ENCODE data around the gene PRKACB.
"Not testable (repeated sequence)": the region's sequence is repeated elsewhere in the genome, so short reads cannot be mapped to it uniquely, and the experiment has no call there.

PRKACB gene

DNA sequence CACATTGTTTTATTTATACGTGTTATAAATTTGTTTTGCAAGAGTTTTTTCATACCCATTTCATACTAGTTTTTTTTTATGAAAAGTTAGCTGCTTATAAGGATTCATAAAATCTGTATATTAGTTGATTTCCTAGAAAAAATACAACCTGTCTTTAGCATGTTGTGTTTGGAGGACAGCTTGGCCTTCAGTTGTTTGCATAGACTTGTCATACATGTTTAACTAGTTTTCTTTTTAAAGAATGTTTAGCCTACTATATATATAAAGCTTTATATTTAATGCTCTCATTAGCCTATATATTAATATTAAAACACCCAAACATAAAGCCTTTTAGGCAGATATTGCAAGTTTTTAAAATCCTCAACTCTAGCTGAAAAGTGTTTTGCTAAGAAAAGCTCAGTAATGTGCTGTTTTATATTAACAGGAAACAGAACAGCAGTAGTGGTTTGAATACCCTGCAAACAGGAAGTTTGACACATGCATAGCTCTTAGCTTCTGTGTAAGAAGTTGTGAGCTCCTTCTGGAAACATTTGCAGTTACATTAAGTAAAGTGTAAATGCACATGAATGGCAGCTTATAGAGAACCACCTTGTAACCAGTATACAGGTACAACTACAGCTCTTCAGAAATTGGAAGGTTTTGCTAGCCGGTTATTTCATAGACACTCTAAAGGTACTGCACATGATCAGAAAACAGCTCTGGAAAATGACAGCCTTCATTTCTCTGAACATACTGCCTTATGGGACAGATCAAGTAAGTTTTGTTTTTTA is at the start of gene PRKACB:
Gene PRKACB (plus strand): TSS at position 476 of the 770 bp plus-strand sequence. CDS start 91 bp downstream, at position 567.
- no peak for DNase-seq

DNA sequence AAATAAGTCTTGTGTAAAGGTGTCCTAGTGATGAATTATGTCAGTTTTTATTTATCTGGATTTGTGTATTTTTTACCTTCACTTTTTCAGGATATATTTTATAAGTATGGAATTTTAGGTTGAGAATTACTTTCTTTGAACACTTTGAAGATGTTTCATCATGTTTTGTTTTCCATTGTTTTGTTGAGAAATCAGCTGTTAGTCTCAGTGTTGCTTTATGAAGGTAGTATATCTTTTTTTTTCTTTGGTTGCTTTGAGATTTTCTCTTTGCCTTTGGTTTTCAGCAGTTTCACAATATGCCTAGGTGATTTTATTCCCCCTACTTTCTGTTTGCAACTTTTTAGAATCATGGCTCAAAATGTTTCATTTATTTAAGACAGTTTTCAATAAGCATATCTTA is 48.8 kb upstream of the PRKACB start:
- no peak for DNase-seq

DNA sequence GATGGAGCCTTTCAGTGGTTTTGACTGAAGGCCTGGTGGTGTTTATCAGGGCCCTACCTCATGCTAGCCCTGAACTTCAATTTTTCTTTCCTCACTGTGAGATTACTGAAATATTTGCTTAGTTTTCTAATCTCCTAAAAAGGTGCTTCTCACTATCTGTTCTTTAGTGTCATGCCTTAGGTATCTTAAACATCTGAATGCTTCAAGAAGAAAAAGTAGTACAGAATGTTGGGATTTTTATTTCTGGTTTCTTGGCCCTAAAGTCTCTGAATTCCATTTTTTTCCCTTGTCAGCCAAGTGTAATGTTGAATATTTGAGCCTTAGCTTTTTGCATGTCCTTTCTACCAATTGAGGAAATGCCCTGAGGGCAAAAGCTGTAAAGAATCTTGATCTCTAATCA is 47.9 kb upstream of the PRKACB start:
- no peak for DNase-seq

DNA sequence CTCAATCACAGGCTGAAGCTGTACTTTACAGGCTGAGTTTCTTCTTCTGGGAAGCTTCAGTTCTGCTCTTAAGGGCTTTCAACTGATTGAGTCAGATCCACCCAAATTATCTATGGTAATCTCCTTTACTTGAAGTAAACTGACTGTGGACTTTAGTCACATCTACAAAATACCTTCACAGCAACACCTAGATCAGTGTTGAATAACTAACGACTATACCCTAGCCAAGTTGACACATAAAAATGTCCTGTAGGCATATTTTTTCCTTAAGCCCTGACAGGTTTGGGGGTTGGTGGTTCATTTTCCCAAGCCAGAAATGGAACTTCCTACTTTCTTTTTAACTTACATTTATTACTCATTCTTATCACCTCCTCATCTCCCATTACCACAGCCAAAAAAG is 42.9 kb upstream of the PRKACB start:
- no peak for DNase-seq

DNA sequence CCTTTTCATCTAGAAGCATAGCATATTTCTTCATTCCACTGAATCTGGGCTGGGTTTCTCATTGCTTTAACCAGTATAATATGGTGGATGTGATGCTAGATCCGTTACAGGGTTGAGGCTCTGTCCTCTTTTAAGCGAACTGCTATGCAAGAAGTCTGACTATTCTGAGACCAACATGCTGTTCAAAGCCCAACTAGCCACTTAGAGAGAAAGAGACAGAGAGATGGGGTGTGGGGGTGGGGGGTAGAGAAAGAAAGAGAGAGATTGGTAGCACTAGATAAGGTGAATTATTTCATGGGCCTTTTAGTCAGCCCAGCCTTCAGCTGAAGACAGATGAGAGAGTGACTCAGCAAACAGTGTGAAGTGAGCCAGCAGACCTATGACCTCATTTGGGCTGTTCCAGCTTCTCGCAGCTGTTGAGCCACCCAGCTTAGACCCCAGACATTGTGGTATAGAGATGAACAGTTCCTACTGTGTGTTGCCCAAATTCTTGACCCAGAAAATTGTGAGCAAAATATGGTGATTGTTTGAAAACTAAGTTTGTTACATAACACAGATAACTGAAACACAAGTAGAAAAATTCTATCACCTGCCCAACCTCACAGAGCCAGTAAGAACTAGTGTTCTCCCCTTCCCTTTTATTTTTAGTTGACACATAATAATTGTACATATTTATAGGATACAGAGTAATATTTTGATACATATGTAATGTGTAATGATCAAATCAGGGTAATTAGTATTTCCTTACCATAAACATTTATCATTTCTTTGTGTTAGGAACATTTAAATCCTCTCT is 40.7 kb upstream of the PRKACB start:
- DNase-seq: no peak

DNA sequence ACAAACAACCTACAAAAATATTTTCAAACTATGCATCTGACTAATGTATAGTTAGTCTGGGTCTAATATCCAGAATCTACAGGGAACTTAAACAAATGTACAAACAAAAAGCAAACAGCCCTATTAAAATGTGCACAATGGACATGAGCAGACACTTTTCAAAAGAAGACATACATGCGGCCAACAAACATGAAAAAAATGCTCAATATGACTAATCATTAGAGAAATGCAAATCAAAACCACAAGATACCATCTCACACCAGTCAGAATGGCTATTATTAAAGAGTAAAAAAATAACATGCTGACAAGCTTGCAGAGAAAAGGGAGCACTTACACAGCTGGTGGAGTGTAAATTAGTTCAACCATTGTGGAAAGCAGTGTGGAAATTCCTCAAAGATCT is 36.5 kb upstream of the PRKACB start:
- not testable (repeated sequence) for DNase-seq

DNA sequence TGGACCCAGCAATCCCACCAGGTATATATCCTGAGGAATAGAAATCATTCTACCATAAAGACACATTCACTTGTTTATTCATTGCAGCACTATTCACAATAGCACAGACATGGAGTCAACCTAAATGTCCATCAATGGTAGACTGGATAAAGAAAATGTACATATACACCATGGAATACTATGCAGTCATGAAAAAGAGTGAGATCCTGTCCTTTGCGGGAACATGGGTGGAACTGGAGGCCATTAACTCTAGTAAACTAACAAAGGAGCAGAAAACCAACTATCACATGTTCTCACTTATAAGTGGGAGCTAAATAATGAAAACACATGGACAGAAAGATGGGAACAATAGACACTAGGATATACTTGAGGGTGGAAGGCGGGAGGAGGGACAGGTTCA is 36.1 kb upstream of the PRKACB start:
- no peak for DNase-seq

DNA sequence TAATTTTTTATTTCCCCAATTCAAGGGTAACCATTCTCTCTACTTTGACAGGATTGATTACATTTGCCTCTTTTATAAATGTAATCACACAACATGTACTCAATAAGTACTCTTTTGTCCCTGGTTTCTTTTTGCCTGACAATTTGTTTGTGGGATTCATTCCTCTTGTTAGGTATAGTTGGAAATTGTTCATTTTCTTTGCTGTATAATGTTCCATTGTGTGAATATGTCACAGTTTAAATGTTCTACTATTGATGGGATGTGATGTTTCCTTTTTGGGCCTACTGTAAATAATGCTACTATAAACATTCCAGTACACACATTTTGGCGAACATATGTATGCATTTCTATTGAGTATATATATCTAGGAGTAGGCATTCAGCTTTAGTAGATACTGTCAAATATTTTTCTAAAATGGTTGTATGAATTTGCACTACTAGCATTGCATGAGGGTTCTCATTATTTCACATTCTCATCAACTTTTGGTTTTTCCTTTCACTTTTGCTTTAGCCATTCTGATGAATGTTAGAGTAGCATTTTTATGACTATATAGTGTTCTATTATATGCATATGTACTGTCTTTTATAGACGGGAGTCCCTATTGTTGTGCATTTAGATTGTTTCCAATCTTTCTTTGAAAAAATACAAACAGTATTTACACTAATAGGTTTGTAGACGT is 35.0 kb upstream of the PRKACB start:
- DNase-seq: no peak

DNA sequence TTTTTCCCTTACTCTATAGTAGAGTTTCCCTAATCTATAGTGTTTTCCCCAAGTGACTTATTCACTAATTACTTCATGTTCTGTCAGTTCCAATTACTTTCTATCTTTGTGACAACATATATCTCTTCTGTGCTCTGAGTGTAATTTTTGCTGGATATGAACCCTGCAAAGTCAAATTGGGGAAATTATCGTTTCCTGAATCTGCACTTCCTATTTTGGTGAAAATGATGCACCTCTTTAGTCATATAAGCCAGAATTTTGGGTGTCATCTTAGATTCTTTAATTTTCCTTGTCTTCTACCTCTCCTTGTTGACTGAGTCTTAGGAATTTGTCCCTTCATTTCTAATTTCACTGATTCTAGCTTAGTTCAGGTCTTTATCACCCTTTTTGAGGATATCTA is 33.4 kb upstream of the PRKACB start:
- DNase-seq: no peak

DNA sequence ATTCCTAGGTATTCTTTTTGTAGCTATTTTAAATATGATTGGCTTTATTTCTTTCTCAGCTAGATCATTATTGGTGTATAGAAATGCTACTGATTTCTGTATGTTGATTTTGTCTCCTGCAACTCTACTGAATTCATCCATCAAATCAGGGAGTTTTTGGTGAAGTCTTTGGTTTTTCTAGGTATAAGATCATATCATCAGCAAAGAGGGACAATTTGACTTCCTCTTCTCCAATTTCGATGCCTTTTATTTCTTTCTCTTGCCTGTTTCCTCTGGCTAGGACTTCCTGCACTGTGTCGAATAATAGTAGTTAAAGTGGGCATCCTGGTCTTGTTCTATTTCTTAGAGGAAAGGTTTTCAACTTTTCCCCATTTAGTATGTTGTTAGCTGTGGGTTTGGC is 27.5 kb upstream of the PRKACB start:
- no peak for DNase-seq

DNA sequence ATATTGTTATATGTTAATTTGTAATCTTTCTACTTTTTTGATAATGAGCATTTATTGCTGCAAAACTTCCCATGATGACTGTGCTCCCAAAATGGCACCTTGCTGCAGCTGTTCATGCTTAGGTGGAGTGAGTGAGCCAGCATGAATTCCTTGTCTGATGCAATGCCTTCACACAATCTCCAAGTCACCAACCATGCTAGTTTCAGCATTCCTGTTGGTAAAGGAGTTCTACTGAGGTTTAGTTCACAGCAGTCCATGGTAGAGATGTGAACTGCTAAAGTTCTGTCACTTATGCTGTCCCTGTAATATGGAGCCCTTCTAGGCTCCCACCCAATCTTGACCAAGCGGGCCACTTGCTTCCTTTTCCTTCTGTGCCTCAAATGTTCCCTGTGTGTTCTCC is 26.2 kb upstream of the PRKACB start:
- no peak for DNase-seq

DNA sequence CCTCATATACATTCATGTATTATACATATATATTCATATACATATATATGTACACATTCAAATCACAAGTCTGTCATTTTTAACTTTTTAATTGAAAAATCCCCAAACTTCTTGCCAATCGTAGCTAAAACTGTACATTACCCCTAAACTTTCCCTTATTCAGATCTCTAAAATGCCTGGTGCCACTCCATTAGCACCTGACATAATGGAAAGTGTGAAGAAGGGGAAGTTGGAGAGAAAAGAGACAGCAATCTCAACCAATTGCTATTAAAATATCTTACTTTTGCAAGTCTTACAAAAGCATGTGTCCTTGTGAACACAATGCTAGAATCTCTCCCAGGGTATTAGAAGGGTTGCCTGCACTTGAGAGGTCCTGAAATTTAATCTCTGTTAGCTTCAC is 22.7 kb upstream of the PRKACB start:
- no peak for DNase-seq

DNA sequence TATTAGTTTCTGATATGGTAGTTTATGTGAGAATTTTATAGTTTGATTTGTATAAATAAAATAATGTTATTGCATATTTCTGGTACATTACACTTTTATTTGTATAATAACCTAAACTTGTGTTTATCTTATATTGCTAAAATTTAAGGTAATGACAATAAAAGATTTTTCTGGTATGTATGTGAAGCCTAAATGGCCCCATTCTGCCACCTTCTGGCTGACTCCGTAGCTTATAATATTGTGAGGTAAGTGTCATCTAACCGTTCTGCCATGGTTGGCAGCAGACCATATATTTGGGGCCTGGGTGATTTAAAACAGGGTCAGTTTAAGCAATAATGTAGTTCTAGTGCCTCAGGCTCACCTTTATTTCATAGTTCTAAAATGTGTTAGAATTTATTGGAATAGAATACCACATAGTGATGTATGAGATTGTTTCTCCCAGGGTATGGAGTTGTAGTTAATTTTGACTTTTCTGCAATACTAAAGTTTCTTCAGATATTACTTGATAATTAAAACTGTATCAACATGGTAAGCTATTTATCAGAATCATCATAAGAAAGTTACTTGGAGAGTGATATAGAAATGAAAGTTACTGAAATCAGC is 21.2 kb upstream of the PRKACB start:
- no peak for DNase-seq

DNA sequence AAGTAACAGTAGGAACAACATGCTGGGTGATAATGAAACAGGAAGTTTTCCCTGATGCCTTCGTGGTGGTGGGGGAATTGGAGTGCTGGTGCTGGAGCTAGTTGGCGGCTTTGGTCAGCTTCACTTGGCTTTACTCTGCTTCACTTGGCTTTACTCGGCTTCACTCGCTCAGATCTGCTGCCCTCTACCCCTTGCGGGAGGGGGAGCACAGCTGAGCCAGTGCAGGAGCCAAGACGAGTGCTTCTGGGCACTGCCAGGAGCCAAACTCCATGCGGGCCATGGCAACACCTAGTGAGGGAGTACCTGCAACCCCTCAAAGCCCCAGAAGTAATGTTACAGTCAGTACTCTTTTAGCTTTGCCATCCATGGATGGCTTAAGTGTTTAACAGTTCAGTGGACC is 10.6 kb upstream of the PRKACB start:
- no peak for DNase-seq

DNA sequence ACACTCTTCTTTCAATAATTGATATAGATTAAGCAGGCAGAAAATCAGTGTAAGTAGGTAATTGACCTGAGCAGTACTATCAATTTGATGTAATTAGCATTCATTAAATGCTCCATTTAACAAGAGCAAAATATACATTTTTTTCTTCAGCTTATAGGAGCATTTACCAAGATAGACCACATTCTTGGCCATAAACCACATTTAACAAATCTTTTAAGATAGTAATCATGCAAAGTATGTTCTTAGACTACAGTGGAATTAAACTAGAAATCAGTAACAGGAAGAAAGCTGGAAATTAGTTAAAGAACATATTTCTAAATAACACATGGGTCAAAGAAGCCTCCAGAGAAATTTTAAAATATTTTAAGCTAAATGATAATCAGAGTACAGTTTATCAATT is 8.7 kb upstream of the PRKACB start:
- no peak for DNase-seq

DNA sequence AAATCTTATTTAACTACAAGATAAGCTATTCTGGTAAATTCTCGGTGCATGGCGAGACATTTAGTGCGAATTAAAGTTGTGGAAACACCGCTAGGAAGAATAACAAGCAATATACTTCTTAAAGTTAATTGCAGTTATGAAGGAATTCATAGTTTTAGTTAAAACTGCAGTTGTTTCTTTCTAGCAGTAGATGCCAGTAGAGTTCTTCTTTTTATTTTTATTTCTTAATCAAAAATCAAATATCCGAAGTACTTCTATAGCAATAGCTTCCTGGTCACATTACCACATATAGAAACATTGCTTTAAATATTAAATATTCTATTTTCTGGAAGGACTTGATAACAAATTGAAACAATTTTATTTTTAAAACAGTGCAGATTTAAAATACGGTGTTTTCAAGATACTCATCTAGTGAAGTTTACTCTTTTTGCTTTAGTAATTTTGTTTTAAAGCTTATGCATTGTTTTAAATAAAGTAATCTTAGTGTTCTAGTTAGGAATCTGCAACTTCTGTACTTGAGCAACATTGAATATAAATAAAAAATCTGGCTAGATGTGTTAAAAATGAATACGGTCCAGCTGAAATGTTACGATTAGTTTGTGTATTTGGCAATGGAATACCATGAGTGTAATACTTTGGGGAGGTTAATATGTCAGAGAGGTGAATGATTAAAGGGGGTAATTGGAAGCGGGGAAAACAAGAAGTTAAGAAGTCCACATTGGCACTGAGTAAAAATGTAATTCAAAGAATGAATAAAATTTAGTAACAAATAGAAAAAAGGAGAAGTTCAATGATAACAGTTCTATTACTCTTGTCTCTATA is 2.7 kb upstream of the PRKACB start:
- DNase-seq: no peak

DNA sequence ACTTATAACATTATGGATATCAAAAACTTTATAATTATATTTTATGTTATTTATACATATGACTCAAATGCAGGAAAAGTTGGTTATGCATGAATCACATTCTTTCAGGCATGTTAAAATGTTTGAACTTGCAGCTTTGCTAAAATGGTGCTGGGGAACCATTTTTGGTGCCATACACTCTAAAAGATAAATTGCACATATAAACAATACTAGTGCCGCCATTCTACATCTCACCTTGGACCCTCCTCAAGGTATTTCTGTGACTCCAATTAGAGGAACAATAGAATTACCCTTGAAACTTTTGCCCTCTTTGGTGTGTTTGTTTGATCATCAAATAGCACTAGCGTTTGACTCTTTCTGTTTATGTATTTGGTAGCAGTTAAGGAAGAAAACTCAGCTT is 997 bp downstream of the PRKACB start:
- DNase-seq: no peak

DNA sequence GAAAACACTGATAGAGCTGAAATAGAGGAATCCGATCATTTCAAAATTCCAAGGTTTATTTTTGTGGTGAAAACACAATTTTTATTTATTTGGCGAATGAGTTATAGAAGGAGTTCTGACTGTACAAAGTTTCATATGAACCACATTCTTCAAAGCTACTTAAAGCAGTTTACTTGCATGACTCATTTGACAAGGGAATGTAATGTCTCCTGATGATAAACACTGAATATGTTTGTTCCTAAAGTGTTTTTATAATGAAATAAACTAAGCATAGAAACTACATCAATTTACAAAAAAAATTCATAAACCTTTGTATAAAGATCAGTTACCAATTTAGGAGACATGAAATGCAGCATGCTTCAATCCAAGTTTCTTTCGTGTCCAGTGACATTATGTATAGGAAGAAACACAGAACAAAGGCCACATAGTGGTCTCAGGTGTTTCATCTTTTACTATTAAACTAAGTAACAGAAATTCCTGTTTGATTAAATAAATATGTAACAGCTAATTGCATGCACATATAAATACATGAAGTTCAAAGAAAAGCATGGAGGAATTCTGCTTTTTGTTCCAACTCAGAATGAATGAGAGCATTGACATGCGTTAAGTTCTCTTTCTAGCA is 2.5 kb downstream of the PRKACB start:
- DNase-seq: no peak

DNA sequence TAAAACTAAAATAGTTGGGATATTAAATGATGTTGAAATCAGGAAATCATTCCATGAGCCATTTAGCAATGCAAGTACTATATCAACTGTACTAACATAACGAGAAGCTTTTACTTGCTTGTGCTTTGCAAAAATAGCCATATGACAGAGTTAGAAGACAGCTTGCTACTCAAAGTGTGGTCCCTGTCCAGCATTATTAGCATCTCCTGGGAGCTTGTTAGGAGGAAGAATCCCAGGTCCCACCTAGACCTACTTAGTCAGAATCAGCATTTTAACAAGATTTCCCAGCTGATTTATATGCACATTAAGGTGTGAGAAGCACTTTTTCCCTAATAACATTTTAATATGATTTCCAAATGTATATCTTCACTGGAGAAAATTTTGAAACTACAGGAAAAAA is 4.7 kb downstream of the PRKACB start:
- DNase-seq: no peak

DNA sequence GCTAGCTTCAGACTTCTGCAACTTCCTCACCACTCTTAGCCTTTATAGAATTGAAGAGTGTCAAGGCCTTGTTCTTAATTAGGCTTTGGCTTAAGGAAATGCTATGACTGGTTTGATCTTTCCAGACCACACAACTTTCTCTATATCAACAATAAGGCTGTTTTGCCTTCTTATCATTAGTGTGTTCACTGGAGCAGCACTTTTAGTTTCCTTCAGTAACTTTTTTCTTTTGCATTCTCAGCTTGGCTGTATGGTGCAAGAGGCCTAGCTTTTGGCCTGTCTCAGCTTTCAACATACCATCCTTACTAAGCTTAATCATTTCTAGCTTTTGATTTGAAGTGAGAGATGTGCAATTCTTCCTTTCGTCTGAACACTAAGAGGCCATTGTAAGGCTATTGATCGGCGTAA is 8.6 kb downstream of the PRKACB start:
- DNase-seq: no peak

DNA sequence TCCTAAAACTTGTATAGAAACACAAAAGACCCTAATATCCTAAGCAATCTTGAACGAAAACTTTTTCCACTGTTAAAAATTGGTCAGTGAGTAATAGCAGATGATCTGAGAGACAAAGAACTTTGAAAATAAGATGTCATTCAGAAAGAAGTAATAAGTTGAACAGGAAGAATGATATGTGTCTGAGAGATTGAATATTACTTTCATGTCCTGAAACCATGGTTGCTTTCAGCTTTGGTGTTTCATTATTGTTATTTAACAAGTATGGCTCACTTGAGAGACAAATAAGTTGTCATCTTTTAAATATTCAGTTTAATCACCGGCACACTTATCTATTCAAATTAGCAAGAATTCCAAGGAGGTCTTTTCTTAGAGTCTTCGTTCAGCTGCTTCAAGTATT is 11.4 kb downstream of the PRKACB start:
- no peak for DNase-seq

DNA sequence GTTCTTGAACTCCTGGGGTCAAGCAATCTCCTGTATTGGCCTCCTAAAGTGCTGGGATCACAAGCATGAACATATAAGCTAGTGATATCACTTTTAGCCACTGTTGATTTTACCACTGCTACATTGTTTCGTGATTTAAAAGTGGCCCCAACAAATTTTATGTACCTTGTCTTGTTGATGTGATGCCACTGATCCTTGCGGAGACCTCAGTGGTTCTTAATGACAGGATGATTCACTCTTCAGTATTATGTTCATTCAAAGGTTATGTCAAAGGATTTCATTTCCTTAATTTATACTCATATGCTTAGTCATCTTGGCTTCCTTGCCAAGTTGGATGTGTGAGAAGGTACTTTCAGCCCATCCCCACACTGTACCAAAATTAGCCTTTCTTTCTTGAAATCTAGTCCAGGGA is 12.1 kb downstream of the PRKACB start:
- no peak for DNase-seq

Data from activated CD8-positive, alpha-beta memory T cell treated with anti-CD3 and anti-CD28 coated beads, Interleukin-2, amount 50 U/mL, for 48 hours (primary cell).